ENCODE results near the gene RPTOR.
"Not testable (repeated sequence)": the region's sequence is repeated elsewhere in the genome, so short reads cannot be mapped to it uniquely, and the experiment has no call there.

DNA sequence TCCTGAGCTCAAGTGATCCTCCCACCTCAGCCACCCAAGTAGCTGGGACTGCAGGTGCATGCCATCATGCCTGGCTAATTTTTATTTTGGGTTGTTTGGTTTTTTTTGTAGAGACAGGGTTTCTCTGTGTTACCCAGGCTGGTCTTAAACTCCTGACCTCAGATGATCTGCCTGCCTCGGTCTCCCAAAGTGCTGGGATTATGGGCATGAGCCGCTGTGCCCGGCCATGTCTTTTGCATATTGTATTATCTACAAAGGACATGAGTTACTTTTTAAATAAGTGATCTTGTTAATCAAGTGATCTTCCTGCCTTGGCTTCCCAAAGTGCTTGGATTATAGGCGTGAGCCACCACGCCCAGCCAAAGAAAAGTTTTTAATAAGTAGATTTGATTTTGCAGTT lies 252.6 kb downstream of the RPTOR start:
- TF ChIP-seq POLR2A (IDR thresholded peaks at IDR 0.05), result not testable (repeated sequence)
- TF ChIP-seq, protein P1, sequence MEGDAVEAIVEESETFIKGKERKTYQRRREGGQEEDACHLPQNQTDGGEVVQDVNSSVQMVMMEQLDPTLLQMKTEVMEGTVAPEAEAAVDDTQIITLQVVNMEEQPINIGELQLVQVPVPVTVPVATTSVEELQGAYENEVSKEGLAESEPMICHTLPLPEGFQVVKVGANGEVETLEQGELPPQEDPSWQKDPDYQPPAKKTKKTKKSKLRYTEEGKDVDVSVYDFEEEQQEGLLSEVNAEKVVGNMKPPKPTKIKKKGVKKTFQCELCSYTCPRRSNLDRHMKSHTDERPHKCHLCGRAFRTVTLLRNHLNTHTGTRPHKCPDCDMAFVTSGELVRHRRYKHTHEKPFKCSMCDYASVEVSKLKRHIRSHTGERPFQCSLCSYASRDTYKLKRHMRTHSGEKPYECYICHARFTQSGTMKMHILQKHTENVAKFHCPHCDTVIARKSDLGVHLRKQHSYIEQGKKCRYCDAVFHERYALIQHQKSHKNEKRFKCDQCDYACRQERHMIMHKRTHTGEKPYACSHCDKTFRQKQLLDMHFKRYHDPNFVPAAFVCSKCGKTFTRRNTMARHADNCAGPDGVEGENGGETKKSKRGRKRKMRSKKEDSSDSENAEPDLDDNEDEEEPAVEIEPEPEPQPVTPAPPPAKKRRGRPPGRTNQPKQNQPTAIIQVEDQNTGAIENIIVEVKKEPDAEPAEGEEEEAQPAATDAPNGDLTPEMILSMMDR (IDR thresholded peaks at IDR 0.05 in 4 of 5, conservative IDR thresholded peaks at IDR 0.05 in 1 of 5), result not testable (repeated sequence)

All from gastrocnemius medialis (tissue), 4 donors.